Activated effector memory CD4-positive, alpha-beta T cell treated with anti-CD3 and anti-CD28 coated beads, Interleukin-2, amount 50 U/mL, for 16 hours (primary cell): Measurements from ENCODE around the gene FOXP1.

Source experiments
- DNase-seq: peaks from one replicate; pipeline ENCODE4 v3.0.0-alpha.2; 2020

Gene FOXP1

DNA sequence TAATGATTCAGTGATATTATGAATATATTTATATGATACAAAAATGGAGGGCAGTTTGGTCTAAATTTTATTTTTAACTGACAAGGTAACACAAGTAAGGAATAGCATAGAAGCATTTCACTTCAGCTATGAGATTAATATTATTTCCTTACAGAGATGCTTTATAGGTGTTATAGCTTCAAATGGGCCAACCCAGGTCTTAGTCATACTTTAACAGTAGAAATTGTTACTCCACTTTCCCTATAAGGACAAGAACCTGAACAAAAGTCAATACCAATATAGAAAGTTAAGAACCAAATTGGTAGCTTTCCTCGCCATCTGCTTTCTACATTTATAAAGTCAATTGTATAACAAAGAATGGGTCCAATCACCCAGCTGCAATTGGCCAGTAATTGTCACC is 570.6 kb downstream of the FOXP1 start:
- DNase-seq, result no peak

DNA sequence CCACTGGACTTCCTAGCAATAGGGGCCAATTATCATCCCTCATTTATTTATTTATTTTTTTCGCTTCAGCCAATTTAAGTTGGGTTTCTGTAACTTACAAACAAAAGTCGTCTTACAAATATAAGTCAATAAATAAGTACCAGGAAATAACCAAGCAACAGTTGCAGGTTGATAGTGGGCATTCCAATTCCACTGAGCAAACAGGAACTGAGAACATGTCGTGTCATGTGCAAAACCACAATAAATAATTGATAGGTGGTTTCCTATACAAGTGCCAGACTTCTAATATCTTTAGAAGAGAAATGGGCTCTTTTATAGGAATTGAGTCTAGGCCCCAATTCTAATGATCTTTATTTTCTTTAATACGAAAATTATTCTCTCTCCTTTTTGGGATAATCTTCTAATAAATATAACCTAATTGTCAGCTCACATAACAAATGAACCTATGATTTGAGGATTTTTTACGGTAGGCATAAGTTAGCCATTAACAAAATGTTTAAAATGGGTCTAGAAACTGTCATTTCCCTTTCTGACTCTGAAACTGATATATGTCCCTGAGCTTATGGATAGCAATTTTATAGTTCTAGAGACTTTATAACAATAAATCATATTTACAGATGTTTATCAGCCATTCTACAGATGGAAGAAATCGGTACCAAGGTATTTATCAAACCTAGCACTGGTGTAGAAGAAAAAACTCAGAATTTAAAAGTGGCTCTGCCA is 571.8 kb downstream of the FOXP1 start:
- DNase-seq, result no peak

DNA sequence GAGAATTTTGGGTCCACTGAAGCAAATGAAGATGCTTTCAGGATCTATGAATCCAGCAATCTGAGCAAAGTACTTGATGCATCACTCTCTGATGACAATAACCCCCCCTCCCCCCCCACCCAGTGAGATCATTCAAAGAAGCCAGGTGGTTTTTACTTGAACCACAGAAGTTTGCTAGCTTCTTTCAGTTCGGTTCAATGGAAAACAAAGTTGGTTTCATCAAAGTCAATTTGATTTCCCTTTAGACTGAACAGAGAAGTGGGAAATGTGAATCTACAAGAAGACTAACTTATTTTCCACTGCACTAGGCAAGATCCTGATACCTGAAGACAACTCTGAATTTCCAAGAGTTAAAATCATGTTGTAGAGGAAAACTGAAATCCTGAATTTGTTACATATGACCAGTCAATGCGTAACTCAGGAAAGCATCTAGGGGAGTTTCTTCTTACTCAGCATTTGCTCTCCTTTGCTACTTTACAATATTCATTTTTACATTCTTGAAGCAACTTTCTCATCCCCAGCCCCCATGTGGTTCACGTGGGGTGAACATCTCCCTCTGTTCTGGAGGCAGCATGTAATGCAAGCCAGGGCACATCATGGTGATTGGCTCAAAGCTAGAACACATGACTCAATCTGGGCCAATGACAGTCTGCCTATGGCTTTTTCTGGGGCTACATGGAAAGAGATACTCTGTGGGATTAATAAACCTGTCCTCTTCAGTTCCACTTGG is 572.6 kb downstream of the FOXP1 start:
- DNase-seq, result peak; percentile 86

DNA sequence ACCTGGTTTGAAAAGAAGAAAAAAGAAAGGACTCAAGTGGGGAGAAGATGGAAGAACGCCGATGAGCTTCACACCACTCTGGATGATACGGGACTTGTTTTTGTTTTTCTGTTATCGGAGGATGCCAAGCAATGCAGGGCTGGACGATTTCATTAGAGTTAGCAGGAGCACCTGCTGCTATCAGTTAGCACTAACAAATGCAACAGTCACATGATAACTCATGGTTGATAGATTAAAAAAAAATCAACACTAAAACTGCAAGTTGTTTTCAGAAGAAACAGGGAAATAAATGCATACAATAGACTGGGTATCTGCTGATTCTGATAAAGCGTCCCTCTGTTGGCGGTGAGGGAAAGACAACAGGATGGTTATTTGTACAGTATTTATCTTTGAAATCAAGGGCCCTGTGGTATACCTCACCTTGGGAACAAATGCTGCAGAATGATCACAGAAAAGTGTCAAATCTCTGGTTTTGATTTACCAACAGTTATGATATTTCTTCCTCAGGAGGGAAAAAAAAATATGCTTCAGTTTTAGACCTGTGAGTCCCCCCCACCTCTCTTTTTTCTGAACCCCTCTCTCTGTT is 575.1 kb downstream of the FOXP1 start:
- no peak for DNase-seq

DNA sequence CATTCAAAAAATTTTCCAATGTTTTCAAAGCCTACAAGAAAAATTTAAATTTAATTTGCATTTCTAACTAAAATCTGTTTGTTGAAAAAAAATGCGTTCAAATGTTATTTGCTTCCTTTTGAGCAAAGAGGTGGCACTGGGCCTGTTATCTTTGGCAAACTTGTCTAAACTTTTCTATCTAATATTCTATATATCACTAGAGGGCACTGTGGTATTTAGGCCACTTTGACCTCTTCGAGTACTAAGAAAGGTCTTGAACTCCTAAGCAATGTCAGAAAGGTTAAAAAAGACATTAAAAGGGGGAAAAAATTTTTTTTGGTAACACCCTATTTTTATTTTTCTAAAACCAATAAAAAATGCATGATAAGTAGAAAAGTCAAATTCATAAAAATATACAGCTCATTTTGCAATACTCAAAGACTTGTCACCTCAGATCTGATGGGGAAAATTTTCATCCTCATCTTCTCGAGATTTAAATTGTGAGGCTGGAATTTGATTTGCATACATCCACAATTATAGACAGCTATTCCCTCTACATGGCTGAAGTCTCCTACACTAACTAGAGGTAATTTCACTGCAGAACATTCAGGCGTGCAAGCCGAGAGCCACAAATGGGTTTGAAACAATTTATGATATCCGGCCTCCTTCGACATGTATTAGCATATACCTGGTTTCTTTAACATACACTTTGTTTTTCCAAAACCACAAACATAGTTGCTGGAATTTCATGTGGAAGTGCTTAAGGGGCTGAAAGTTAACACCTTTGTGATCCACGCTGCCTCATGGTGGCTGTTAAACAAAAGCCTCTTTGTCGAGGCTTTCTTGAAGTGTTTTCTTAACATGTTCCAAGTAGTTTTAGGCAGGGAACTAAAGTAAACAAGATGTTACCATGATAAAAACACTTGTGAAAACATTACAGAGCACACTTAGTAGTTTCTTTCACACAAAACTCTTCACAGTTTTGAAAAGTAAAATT is 576.4 kb downstream of the FOXP1 start:
- DNase-seq, result no peak

DNA sequence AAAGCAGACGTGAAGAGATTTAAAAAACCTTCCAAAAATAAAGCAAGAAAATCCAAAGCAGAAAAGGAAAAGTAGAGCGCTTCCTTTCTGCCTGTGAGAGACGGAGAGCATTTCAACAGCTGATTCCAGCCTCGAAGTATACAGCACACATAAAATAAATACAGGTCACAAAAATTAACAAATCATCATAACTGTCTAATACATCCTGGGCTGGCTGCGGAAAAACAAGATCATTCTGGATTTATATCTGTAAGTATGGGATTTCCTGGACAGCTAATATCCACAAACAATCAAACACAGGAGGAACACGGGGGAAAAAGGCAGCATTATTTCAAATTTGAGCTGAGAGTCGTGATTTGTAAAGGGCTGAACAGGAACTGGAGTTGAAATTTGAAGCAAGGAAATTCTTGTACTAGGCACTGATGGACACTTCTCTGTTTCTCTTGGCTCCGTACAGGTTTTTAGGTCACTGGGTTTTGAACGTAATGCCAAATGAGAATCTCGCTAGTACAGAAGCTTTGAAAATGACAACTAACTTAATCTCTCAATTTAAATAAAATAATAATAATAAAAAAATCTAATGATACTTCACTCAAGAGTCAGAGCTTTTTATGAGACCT is 577.7 kb downstream of the FOXP1 start:
- DNase-seq, result no peak

DNA sequence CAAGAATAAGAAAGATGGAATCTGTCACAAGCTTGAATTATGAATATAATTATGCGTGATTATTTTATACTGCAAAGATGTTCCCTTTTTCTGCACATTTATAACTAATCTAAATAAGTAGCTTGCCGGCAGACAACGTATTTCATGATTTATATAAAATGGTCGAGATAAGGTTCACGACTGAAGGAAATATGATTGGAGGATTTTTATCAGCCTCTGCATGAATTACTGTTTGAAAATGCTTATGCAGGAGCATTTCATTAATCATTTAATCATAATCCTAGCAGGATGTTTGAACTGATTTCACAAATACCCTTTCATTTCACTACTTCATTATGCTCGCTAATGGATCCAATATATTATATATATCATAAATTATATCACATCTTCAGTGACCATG is 580.0 kb downstream of the FOXP1 start:
- no peak for DNase-seq

DNA sequence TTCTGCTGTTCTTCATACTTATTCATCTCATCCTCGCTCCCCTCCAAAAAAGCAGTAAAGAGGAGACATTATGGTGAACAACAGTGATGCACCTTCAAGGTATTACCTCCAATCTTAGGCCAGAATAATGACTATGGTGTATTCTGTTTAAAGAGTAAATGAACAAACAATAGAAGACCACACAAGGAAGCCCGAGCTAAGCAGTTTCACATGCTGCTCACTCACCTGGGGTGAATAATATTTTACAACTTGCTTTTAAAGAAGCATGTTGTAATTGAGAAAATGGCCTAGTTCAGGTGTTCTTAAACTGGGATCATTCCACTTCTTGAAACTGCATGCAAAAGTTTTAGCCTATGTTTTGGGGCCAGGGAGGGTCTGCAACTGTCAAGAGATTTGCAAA is 581.2 kb downstream of the FOXP1 start:
- no peak for DNase-seq

DNA sequence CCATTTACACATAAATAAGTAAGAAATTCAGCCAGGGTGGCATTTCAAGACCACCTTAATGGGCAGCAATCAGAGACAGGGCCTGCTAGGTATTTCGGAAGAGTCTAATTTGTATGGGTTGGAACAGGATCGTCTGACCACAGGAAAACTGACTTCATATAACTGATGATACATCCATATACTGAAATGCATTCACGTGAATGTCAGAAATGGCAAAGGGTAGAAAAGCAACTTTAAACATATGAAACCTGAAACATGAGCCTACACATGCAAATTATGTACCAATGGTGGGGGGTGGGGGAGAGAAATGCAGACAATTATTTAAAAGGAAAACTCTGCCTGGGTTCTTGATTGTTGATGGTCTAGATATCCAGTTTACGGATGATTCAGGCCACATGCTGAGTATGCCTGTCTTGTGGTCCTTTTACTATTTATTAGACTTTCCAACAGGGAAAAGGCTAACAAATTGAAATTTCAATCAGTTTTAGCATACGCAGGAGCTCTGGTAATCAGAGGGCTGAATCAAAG is 582.2 kb downstream of the FOXP1 start:
- no peak for DNase-seq

DNA sequence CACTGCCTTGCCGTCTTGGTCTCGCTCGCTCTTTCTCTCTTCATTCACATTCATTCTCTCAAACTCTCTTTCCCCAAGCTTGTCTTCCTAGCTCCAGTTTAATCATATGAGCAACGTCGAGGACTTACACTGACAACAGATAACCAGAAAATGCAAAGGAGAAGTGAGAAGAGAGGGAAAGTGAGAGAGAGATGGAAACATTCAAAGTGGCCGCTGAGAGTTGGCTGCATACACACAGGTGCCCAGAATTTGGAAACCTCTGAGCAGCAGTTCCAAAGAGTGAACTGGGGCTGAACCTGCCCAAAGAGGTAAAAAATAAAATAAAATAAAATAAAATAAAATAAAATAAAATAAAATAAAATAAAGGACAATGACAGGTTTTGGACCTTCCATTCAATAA is 583.0 kb downstream of the FOXP1 start:
- no peak for DNase-seq

DNA sequence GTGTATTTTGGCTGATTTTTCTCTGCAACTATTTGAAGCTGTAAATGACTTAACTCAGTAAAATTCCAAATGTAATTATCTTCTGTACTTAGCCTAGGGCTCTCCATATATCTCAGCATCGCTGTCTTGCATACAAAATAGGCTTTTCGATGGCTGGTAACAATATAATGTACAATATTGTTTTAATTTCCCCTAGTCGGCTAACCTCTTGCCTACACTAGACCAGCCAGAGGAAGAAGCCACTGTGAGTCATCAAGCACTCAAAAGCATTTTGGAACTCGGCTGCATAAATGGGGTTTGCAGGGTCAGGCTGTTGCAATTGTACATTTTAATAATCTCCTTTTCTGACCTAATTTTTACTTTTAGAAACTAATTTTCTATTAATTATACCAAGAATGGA is 583.8 kb downstream of the FOXP1 start:
- DNase-seq, result no peak

DNA sequence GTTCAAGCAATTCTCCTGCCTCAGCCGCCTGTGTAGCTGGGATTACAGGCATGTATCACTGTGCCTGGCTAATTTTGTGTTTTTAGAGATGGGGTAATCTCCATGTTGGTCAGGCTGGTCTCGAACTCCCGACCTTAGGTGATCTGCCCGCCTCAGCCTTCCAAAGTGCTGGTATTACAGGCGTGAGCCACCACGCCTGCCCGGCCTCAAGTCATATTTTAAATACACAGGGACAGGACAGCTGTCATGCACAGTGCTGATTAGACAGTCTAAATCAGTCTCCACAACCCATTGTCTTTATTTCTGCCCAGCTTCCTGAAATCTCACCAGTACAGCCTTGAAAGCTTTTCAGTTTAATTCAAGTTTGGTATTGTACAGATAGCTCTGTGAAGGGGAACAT is 587.4 kb downstream of the FOXP1 start:
- DNase-seq, result no peak

DNA sequence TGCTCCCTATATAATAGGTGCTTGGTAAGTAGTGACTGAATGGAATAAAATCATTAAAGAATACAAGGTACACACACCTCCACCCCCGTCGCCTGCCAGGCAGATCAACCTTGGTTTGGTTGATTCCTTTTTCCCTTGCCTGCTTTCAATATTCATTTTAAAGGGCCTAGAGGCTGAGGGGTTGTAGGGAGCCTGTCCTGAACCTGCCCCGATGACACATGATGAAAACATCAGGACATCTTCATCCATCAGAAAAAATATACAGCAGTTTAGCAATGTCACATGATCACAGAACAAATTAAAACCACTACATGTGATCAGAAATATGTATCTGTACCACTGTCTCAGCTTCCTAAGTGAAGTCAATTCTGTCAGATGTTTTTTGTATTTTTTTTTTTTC is 588.9 kb downstream of the FOXP1 start:
- no peak for DNase-seq

DNA sequence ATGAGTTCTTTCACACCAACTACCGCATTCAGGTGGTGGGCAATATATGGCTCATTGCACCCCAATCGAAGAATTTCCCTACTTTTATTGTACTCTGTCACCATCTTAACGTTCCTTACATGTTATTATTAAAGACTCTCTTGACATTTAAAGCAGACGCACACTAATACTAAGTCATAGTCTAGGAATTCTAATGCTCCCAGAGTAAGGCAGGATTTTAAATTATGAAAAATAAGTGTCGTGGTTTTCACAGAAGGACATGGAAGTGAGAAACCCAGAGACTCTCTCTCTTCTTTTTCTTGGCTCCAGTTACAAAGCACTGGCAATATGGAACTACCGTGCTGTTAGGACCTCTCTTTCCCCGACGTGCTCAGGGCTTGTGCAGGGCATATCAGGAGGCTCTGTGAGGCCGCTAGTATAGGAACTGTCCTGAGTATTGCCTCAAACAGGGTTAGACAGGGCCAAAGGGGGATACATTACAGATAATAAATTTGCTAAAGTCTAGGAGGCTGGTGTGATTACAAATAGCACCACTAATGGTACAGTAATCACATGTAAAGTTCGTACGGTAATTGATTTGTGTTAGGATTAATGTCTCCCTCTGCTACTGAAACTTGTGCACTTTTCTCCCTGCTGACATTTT is 590.8 kb downstream of the FOXP1 start:
- DNase-seq, result no peak

DNA sequence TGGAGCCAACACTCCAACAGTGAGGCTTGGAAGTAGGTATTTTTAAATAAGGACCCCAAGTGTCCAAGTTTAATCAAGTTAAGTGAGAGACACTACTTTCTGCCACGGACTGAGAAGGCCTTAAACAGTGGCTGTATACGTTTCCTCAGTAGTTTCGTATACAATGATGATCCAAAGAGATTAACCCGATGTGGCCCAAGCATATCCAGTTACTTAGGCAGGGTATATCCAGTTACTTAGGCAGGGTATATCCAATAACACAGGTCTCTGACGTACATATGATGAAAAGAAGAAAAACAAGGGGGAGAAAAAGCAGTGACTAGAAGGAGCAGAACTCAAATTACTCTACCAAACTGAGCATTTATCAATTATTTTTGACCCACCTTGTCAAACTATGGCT is 591.4 kb downstream of the FOXP1 start:
- DNase-seq, result no peak

DNA sequence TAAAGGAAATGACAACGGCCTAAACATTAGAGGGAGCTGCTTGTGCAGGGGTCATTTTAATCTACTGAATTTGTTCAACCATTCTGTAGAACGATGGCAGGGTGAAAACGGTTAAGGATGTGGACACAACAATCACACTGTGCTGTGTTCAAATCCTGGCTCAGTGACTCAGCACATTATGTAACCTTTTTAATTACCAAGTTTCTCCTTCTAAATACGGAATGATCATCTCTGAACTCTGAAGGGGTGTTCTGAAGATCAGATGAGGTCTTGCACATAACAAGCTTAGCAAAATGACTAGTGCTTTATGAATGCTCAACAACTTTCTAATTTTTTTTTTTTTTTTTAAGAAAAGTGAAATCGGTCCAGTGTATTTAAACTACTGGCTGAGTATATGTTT is 592.8 kb downstream of the FOXP1 start:
- DNase-seq, result no peak

DNA sequence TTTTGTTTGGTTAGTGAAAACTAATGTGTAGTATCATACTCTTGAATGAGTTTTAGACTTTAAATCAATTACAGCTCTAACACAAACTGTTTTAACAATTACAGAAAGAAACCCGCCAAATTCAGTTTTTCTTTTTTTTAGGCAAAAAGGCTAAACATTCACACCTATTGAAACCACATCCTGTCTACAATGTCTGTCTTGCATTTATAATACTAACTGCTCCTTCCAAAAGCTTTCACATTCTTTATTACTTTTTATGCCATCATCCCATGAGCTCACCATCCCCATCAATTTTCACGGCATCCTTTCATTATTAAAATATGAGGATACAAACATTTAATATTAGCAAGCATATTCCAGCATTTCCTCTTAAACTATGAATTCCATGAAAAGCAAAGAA is 593.3 kb downstream of the FOXP1 start:
- no peak for DNase-seq

DNA sequence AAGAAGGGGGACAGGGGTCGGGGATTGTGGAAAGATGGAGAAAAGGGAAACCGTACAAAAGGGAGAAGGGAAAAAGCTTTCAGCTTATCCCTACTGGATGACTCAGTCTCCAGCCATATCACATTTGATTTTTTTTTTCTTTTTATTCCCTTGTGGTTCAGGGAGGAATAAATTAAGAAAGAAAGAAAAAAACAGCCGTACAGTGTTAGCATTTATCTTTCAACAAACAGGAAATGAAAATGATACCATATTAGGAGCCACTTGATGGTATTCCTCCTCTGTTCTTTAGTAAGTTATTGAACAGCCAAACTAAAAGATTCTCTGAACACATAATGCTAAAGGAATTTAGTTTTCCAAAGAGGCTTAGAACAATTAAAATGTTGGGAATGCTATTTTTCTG is 594.4 kb downstream of the FOXP1 start:
- DNase-seq, result no peak

DNA sequence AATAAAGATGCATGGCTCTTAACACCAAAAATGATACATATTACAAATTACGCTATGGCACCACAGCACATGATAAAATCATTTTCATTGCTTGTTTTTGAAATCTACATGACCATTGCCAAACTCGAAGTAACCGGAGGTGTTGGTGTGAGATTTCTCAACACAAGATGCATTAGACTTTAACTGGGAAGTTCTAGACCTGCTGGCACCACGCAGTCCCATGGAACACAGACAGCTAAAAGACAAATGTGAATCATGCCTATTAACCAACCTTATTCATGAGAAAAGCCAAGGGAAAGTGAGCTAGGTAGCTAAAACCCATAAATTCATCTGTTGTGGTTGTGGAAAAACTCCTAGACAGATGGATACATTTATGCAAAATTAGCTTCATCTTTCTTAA is 595.4 kb downstream of the FOXP1 start:
- DNase-seq, result no peak

DNA sequence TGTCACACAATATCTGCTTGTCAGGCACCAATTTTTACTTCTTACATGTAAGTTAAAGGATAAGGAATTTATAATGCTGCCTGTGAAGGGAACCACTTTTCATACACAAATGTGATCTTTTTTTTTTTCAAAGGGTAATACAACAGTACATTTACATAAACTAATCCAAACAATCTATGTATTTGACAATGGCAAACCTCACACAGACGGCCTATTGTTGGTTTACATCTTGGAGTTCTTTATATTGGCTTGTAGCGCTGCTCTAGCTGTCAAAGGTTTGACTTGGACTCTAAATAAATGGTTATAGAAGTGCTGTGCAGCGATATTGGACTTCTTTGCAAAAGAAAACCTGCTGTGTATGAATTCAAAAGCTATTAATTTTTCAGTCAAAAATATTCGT is 598.0 kb downstream of the FOXP1 start:
- no peak for DNase-seq

DNA sequence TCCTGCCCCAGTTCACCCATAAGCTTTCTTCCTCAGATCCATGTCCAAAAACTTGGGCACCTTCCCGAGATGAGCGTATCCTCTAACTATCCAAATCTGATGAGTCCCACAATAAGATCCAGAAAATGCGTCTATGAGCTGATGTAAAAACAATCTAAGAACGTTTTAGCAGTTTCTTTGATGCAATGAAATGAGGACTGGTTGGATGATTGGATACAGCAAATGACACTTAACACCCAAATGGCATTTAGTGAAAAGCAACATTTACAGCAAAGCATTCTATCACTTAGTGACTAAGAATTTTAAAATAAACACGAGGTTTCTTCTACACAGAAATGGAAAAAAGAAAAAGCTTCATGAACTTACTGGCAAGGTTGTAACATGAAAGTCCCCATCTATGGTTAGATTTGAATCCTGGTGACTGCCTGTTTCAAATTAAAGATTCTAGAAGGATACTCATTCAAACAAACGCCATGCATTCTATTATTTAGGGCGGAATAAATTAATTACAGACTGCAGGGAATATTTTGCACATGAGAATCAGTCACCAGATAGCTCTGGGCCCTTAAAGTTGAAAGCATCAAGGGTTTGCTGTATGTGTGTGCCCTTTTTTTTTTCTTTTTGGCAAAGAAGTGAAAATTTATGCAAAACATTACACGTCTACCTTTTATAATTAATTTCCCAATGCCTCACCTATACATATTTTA is 598.6 kb downstream of the FOXP1 start:
- DNase-seq, result no peak
